Dermis blood vessel endothelial cell (primary cell): Measurements from ENCODE around the gene TREML2. TPM values are rescaled to one million over a fixed set of nuclear protein-coding genes. Genes with fewer than 3 reads are reported as not detected.

Source experiments
- total RNA-seq: library from RNA; depleted of rRNA; stranded (reverse); fragments of >200 nt; gene quantifications from 2 replicates; pipeline ENCODE4 v1.2.3, GENCODE V29; 2014

Gene TREML2
- total RNA-seq, 1 donor from 2014 or later, result not detected

Other genes with a start within 250 kb of the TREML2 start
- gene UNC5CL, start 161.9 kb downstream of the TREML2 start, total RNA-seq, result 0.14 and 0.17 TPM in 2 replicates
- not detected in 2 replicates for gene TSPO2, start 158.7 kb downstream of the TREML2 start, total RNA-seq
- 0.19 TPM in 1 of 2 replicates, not detected in the other for gene APOBEC2, start 147.9 kb downstream of the TREML2 start, total RNA-seq
- gene OARD1, start 128.8 kb downstream of the TREML2 start, total RNA-seq, result 11.2 and 11.6 TPM in 2 replicates
- 16.2 and 22.6 TPM in 2 replicates for gene NFYA, start 128.2 kb downstream of the TREML2 start, total RNA-seq
- not detected in 2 replicates for gene TREML1, start 46.8 kb downstream of the TREML2 start, total RNA-seq
- gene TREM2, start 38.0 kb downstream of the TREML2 start, total RNA-seq, result not detected in 2 replicates
- not detected in 2 replicates for gene TREML4, start 27.2 kb upstream of the TREML2 start, total RNA-seq
- not detected in 2 replicates for gene TREM1, start 85.5 kb upstream of the TREML2 start, total RNA-seq
- not detected in 2 replicates for gene NCR2, start 134.5 kb upstream of the TREML2 start, total RNA-seq